HG02870 (cell line): ENCODE data around the gene DUXB.

ENCODE experiments used
- ATAC-seq: cut with Tn5 transposase; IDR thresholded peaks from one replicate; pipeline ENCODE4 v1.9.1; 2021; ENCODE audit warnings: mild to moderate bottlenecking, moderate library complexity; ENCODE audit not compliant: unreplicated experiment

The DUXB gene

GRCh38 chr16:75660726-75661302 is 40.4 kb downstream of the DUXB start:
- no peak for ATAC-seq

GRCh38 chr16:75660321-75660720 is 40.9 kb downstream of the DUXB start:
- ATAC-seq: no peak

DNA sequence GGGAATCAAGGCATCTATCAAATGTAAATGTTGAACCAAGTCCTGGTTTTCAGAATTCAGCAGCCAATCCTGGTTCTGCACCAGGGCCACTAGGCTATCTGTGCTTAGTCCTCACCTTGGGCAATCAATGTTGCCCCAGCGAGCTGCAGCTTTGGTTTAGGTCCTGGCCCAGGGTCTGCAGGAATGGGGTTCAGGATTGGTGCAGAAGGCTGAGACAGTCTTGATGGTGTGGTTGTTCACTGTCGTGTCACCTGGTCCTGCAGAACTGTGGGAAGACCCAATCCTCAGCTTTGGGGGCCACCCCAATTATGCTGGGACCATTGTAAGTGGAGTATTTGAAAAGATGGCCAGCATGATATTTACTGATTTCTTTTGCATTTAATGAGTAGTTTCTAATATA is 43.1 kb downstream of the DUXB start:
- no peak for ATAC-seq

- ATAC-seq: no peak
Observed at GRCh38 chr16:75653922-75654321, 47.3 kb downstream of the DUXB start.

DNA sequence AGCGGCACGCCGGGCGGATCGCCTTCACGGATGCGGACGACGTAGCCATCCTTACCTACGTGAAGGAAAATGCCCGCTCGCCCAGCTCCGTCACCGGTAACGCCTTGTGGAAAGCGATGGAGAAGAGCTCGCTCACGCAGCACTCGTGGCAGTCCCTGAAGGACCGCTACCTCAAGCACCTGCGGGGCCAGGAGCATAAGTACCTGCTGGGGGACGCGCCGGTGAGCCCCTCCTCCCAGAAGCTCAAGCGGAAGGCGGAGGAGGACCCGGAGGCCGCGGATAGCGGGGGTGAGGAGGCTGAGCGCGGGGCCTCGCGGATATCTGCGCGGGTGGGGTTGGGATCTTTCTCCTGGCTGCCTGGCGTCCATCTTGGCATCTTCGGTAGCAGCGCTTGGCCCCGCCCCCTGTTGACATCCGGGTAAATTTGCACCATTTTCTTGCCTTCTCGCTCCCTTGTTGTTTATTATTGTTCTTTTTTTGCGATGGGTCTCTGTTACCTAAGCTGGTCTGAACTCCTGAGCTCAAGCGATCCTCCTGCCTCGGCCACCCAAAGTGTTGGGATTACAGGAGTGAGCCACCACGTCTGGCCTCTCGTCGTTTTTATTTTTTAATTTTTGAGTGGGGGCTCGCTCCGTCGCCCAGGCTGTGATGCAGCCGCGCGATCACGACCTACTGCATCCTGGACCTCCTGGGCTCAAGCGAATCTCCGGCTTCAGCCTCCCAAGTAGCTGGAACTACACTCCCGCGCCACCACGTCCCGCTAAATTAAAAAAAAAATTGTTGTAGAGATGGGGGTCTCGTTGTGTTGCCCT is 52.8 kb downstream of the DUXB start:
- ATAC-seq: peak; percentile 34

GRCh38 chr16:75647492-75648264 is 53.6 kb downstream of the DUXB start, which contains the start of the genes KARS1 and TERF2IP:
TSS of gene KARS1 (minus strand) at chr16:75647665. CDS start at chr16:75647639, 26 bp downstream.
TSS of gene TERF2IP (plus strand) at chr16:75647773. CDS start at chr16:75647883, 110 bp downstream.
- peak; percentile 83 for ATAC-seq

DNA sequence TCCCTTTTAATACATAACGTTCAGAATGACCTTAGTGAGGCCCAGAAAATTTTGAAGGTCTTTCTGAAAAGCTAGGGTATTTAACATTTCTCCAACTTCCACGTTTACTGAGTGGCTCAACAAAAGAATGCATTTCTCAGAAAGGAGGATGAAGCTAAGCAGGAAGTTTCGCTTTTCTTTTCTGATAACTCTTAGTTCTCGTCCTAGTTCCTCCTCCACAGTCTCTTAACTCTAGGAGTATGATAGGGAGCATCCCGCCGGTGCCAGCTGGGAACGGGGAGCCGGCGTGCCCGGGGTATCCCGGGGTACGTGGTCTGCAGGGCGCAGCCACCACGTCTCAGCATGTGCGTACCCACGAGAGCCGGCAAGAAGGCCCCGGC is 54.2 kb downstream of the DUXB start:
- ATAC-seq: peak; percentile 20

- ATAC-seq: no peak
Observed at GRCh38 chr16:75644240-75645012, 56.8 kb downstream of the DUXB start.
